ENCODE data around the gene DNER. TPM values are rescaled to one million over a fixed set of nuclear protein-coding genes. Genes with fewer than 3 reads are reported as not detected.

Gene DNER
- total and polyA plus RNA-seq, 2 of the 4 experiments (the other 2 are of a cell fraction) = under 0.01 to 0.14 TPM

DNA sequence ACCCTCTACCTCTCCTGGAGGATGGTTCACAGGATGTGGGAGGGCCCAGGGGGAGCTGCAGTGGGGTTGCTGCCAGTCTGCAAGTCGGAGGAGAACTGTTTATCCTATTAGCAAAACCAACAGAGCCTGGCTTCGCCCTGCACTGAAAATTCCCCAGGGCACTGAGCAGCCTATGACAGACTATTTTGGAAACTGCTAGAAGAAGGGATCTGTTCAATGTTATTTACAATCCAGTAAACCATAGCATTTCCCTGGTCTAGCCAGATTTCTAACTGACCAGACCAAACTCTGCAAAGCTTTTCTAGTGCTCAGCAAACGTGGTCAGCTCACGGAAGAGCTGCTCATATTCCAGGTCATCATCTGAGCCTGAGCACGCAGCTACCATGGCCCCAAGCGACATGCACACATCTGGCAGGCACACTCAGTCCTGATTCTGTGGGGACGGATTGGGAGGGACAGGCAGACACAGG lies 378.4 kb downstream of the DNER start:
- in situ Hi-C loops (cut with MboI; ENCODE audit: low sequenced_read_pairs) (no loop called here), dilution Hi-C loops (cut with HindIII; ENCODE audit: low sequenced_read_pairs, unreplicated experiment) (no loop called here), intact Hi-C loops (cut with micrococcal nuclease) (no loop called here)
- H2BK15ac ChIP-seq (ENCODE audit: low read depth, low read length) = no peak overlapping the region
- H2AK5ac ChIP-seq (ENCODE audit: low read depth, low read length) = no peak overlapping the region
- POLR2A ChIA-PET (ENCODE audit: unreplicated experiment) = no interaction called here
- DNase-seq = no peak
- H3K23ac ChIP-seq (ENCODE audit: low read depth, low read length) = no peak overlapping the region
- no peak overlapping the region for H3K9ac ChIP-seq (ENCODE audit: low read depth, low read length)
- no peaks in the 10 kb centered on the region for H3K9me1 ChIP-seq (ENCODE audit: insufficient read depth, low read length)
- peaks cover 7% of the 10 kb centered on the region; the same call in 1 of the 2 replicates for H3K9me3 ChIP-seq (ENCODE audit: control insufficient read depth, insufficient read depth, low read length)
- H3K4me2 ChIP-seq (ENCODE audit: low read depth, low read length) = no peak overlapping the region
- H3K18ac ChIP-seq (ENCODE audit: low read depth, low read length) = no peak overlapping the region
- H2BK20ac ChIP-seq (ENCODE audit: low read depth, low read length) = no peak overlapping the region
- H3K36me3 ChIP-seq (ENCODE audit: control insufficient read depth, insufficient read depth, low read length) = no peaks in the 10 kb centered on the region
- no peak for ATAC-seq (ENCODE audit: low read depth)
- CTCF ChIA-PET = no interaction called here
- H3K14ac ChIP-seq (replicated peaks; ENCODE audit: low read depth, low read length) = no peak overlapping the region
- H2AFZ ChIP-seq (replicated peaks; ENCODE audit: low read length, poor library complexity) = no peak overlapping the region
- H3K79me1 ChIP-seq (ENCODE audit: low read depth in 1 of 2, low read length in 2 of 2) = no peaks in the 10 kb centered on the region
- no peak overlapping the region for H3K27ac ChIP-seq (ENCODE audit: insufficient read depth, low read length)
- no peak for TF ChIP-seq MXI1 (IDR thresholded peaks at IDR 0.05; ENCODE audit: borderline replicate concordance, low read depth, low read length)
- no peak for TF ChIP-seq NFE2L2 (IDR thresholded peaks at IDR 0.05; ENCODE audit: low read depth, low read length)
- TF ChIP-seq POLR2A (IDR thresholded peaks at IDR 0.05; ENCODE audit: low read depth, low read length) = no peak
- TF ChIP-seq CEBPB (IDR thresholded peaks at IDR 0.05; ENCODE audit: low read depth, low read length) = no peak
- TF ChIP-seq RAD21 (IDR thresholded peaks at IDR 0.05; ENCODE audit: low read length) = no peak
- no peak for TF ChIP-seq BHLHE40 (IDR thresholded peaks at IDR 0.05; ENCODE audit: low read depth, low read length)
- no peak for TF ChIP-seq RCOR1 (IDR thresholded peaks at IDR 0.05; ENCODE audit: insufficient replicate concordance, low read length)
- no peak for TF ChIP-seq USF2 (IDR thresholded peaks at IDR 0.05; ENCODE audit: low read depth, low read length)
- TF ChIP-seq RFX5 (IDR thresholded peaks at IDR 0.05; ENCODE audit: low read depth, low read length) = no peak
- TF ChIP-seq SMC3 (IDR thresholded peaks at IDR 0.05; ENCODE audit: low read depth, low read length) = no peak
- TF ChIP-seq MAZ (IDR thresholded peaks at IDR 0.05; ENCODE audit: borderline replicate concordance, low read depth, low read length) = no peak
- TF ChIP-seq MAFK (IDR thresholded peaks at IDR 0.05; ENCODE audit: low read depth, low read length) = no peak
- no peak for TF ChIP-seq FOS (IDR thresholded peaks at IDR 0.05; ENCODE audit: low read depth, low read length)
- TF ChIP-seq CHD1 (IDR thresholded peaks at IDR 0.05; ENCODE audit: low read depth, low read length) = no peak
- TF ChIP-seq, protein P1, sequence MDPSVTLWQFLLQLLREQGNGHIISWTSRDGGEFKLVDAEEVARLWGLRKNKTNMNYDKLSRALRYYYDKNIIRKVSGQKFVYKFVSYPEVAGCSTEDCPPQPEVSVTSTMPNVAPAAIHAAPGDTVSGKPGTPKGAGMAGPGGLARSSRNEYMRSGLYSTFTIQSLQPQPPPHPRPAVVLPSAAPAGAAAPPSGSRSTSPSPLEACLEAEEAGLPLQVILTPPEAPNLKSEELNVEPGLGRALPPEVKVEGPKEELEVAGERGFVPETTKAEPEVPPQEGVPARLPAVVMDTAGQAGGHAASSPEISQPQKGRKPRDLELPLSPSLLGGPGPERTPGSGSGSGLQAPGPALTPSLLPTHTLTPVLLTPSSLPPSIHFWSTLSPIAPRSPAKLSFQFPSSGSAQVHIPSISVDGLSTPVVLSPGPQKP (IDR thresholded peaks at IDR 0.05; ENCODE audit: borderline replicate concordance, low read depth, low read length) = no peak
- no peak for TF ChIP-seq CTCF (conservative IDR thresholded peaks at IDR 0.05; ENCODE audit: low read depth, low read length)
- BruUV-seq (replicated peaks) = no TSS peak
- no peaks in the 10 kb centered on the region for H3K4me1 ChIP-seq (ENCODE audit: control insufficient read depth, insufficient read depth, low read length)
- no peak overlapping the region for H3K56ac ChIP-seq (ENCODE audit: extremely low read depth, insufficient read depth, low read length)
- H2AK9ac ChIP-seq (replicated peaks; ENCODE audit: low read depth, low read length, poor library complexity) = no peak overlapping the region
- H3K4me3 ChIP-seq (ENCODE audit: insufficient read depth, low read depth, low read length) = no peak overlapping the region
- H2BK5ac ChIP-seq (ENCODE audit: low read depth, low read length, poor library complexity, severe bottlenecking) = no peak overlapping the region
- no peaks in the 10 kb centered on the region for H4K20me1 ChIP-seq (ENCODE audit: insufficient read depth, low read length)
- H4K5ac ChIP-seq (ENCODE audit: low read depth, low read length) = no peak overlapping the region
- H2BK120ac ChIP-seq (ENCODE audit: low read depth, low read length) = no peak overlapping the region
- no peak overlapping the region for H4K91ac ChIP-seq (ENCODE audit: insufficient read depth, low read depth, low read length)
- no peaks in the 10 kb centered on the region for H3K27me3 ChIP-seq (ENCODE audit: control insufficient read depth, insufficient read depth, low read length)
- H4K8ac ChIP-seq (ENCODE audit: low read depth in 2 of 2, low read length in 2 of 2) = no peak overlapping the region
- no peak overlapping the region for H3K4ac ChIP-seq (ENCODE audit: low read depth, low read length)
- WGBS, 2 experiments (ENCODE audit: extremely low coverage in 2 of 2, insufficient read length in 1 of 2) = 70% methylated on average over 2 of the region's 7 CpGs; no CpG with 5 or more reads in 1 of the 2 experiments

Measured in IMR-90 (cell line).